Transverse colon (tissue), 4 donors: Measurements from ENCODE around the gene USP20.

ENCODE experiments used
- CTCF ChIP-seq, 5 experiments: fragments of 200-600 bp in 3 of 5; fragments of 450-650 bp in 2 of 5; sonication (generic) in 3 of 5; IDR thresholded peaks; 1 replicate in 2 of 5; 2 replicates in 3 of 5; pipeline ENCODE4 v1.5.1; 2016 to 2017; ENCODE audit warnings: antibody characterized with exemption in 5 of 5, inconsistent platforms in 3 of 5, mild to moderate bottlenecking in 2 of 5, moderate library complexity in 1 of 5
- POLR2AphosphoS5 ChIP-seq, 3 donors: sonication (generic); formaldehyde crosslinking; IDR thresholded peaks; one replicate each; pipeline ENCODE4 v1.6.1; 2016; ENCODE audit warnings: antibody characterized with exemption in 3 of 3

GRCh38 chr9:129813661-129814060, 21.6 kb upstream of the USP20 start:
- no peak for TF ChIP-seq POLR2AphosphoS5 (IDR thresholded peaks at IDR 0.05)
- TF ChIP-seq CTCF (IDR thresholded peaks at IDR 0.05) = no peak
